ENCODE results near the gene FSIP1. TPM values are rescaled to one million over a fixed set of nuclear protein-coding genes. Genes with fewer than 3 reads are reported as not detected.

Gene FSIP1
- total RNA-seq, 2 donors from 2014 or later = 0.67 to 1.7 TPM

DNA sequence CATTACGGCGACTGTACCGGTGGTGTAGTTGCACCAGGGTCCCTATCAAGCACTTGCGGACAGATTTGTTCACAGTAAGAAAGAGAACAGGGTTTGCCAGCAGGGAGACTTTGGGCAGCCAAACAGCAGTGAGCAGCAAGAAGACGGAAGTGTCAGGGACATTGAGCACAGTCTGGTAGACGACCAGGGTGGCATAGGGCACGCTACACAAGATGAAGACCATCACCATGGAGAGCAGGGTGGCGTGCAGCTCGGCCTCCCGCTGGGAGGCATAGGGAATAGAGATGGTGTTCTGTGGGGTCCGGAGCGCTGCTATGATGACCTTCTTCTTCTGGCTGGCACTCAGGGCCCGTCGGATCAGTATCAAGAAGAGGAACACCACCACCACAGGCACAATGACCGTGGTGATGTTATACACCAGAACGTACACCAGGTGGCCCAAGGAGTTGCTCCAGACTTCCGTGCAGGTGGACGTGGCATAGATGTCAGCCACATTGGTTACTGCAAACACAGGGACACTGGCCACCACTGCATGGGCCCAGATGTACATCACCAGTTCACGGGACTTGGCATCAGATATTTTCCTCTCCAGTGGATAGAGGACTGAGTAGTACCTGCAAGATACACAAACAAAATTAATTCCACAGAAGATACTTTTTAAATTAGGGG, 19.1 kb upstream of the FSIP1 start:
- no peak for ATAC-seq
- Mint-ChIP-seq H3K4me3 (no peak overlapping the region), H3K4me1 (no peaks in the 10 kb centered on the region), H3K27me3 (peaks cover 67% of the 10 kb centered on the region), H3K36me3 (ENCODE audit: low read depth) (no peaks in the 10 kb centered on the region), H3K27ac (no peak overlapping the region)
- H3K9me3 ChIP-seq (ENCODE audit: control insufficient read depth, low read length, poor library complexity, severe bottlenecking) = no peaks in the 10 kb centered on the region
- no peak for DNase-seq

GRCh38 chr15:39799552-39800011, 16.9 kb upstream of the FSIP1 start:
- Mint-ChIP-seq H3K27ac (no peak overlapping the region), H3K4me1 (no peaks in the 10 kb centered on the region), H3K4me3 (no peak overlapping the region), H3K27me3 (peaks cover 81% of the 10 kb centered on the region), H3K36me3 (ENCODE audit: low read depth) (peaks cover 4% of the 10 kb centered on the region)
- ATAC-seq (no peak), DNase-seq (no peak)
- H3K9me3 ChIP-seq (ENCODE audit: control insufficient read depth, low read length, poor library complexity, severe bottlenecking) = no peaks in the 10 kb centered on the region

- Mint-ChIP-seq H3K4me3 (no peak overlapping the region), H3K36me3 (ENCODE audit: low read depth) (peaks cover 4% of the 10 kb centered on the region), H3K27ac (no peak overlapping the region), H3K27me3 (peaks cover 83% of the 10 kb centered on the region), H3K4me1 (no peaks in the 10 kb centered on the region)
- H3K9me3 ChIP-seq (ENCODE audit: control insufficient read depth, low read length, poor library complexity, severe bottlenecking) = no peaks in the 10 kb centered on the region
- DNase-seq (no peak), ATAC-seq (no peak)
Observed at GRCh38 chr15:39798382-39798781, 15.7 kb upstream of the FSIP1 start.

GRCh38 chr15:39797407-39797806, 14.8 kb upstream of the FSIP1 start:
- Mint-ChIP-seq H3K36me3 (ENCODE audit: low read depth) (peaks cover 4% of the 10 kb centered on the region), H3K4me1 (no peaks in the 10 kb centered on the region), H3K27ac (no peak overlapping the region), H3K4me3 (no peak overlapping the region), H3K27me3 (peaks cover 81% of the 10 kb centered on the region)
- ATAC-seq (no peak), DNase-seq (no peak)
- no peaks in the 10 kb centered on the region for H3K9me3 ChIP-seq (ENCODE audit: control insufficient read depth, low read length, poor library complexity, severe bottlenecking)

- H3K27ac Mint-ChIP-seq = no peak overlapping the region
- no peak for DNase-seq
Observed at GRCh38 chr15:39796601-39797000, 14.0 kb upstream of the FSIP1 start.

GRCh38 chr15:39795486-39795885, 12.8 kb upstream of the FSIP1 start:
- H3K27me3 Mint-ChIP-seq = peaks cover 63% of the 10 kb centered on the region
- peaks cover 4% of the 10 kb centered on the region for H3K36me3 Mint-ChIP-seq (ENCODE audit: low read depth)
- H3K9me3 ChIP-seq (ENCODE audit: control insufficient read depth, low read length, poor library complexity, severe bottlenecking) = no peaks in the 10 kb centered on the region
- H3K4me1 Mint-ChIP-seq = no peaks in the 10 kb centered on the region
- H3K27ac Mint-ChIP-seq = no peak overlapping the region
- ATAC-seq (no peak), DNase-seq (no peak)
- H3K4me3 Mint-ChIP-seq = no peak overlapping the region

More at GRCh38 chr15:39796601-39797000, 14.0 kb upstream of the FSIP1 start:
- no peaks in the 10 kb centered on the region for H3K4me1 Mint-ChIP-seq
- peaks cover 75% of the 10 kb centered on the region for H3K27me3 Mint-ChIP-seq
- H3K36me3 Mint-ChIP-seq (ENCODE audit: low read depth) = peaks cover 4% of the 10 kb centered on the region
- H3K9me3 ChIP-seq (ENCODE audit: control insufficient read depth, low read length, poor library complexity, severe bottlenecking) = no peaks in the 10 kb centered on the region
- H3K4me3 Mint-ChIP-seq = no peak overlapping the region
- no peak for ATAC-seq

DNA sequence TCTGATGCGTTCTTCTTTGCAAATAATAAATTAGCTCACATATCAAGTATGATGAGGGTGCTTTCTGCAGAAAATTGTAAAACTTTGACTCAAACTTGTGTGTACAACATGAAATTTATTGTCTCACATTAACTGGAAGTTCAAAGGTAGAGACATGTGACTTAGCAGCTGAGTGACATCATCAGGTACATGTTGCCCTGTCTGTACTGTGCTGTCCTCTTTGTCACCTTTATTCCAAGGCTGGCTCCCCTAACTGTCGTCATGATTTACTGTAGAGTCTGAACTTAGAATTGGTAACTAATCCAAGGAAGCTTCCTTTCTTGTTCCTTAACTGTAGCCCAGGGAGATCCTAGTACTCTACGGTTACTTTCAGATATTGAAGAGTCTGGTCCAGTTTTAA, 12.3 kb upstream of the FSIP1 start:
- no peaks in the 10 kb centered on the region for H3K9me3 ChIP-seq (ENCODE audit: control insufficient read depth, low read length, poor library complexity, severe bottlenecking)
- Mint-ChIP-seq H3K27me3 (peaks cover 58% of the 10 kb centered on the region), H3K4me1 (no peaks in the 10 kb centered on the region), H3K4me3 (no peak overlapping the region), H3K36me3 (ENCODE audit: low read depth) (peaks cover 4% of the 10 kb centered on the region), H3K27ac (no peak overlapping the region)
- no peak for DNase-seq
- no peak for ATAC-seq

DNA sequence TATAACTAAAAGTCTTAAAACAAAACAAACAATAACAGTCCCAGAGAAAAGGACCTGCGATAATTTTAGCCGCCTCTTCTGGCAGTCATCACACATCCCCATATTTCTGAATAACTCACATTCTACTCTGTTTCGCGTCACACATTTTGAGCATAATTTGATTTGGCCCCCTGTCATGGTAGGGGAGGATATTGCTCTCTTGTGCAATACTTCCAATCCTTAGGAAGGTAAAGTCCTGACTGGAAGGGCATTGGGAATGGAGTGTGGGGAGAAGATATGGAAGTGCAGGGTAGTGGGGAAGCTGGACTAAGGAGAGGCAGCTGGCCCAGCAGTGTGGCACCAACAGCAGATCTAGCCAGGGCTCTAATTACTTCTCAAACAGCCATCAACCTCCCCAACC, 11.3 kb upstream of the FSIP1 start:
- H3K9me3 ChIP-seq (ENCODE audit: control insufficient read depth, low read length, poor library complexity, severe bottlenecking) = no peaks in the 10 kb centered on the region
- ATAC-seq (no peak), DNase-seq (no peak)
- Mint-ChIP-seq H3K27ac (no peak overlapping the region), H3K4me3 (no peak overlapping the region), H3K27me3 (peaks cover 49% of the 10 kb centered on the region), H3K4me1 (no peaks in the 10 kb centered on the region), H3K36me3 (ENCODE audit: low read depth) (peaks cover 4% of the 10 kb centered on the region)

GRCh38 chr15:39792844-39793335, 10.2 kb upstream of the FSIP1 start:
- H3K4me1 Mint-ChIP-seq = no peaks in the 10 kb centered on the region
- no peak overlapping the region for H3K27ac Mint-ChIP-seq
- peaks cover 39% of the 10 kb centered on the region for H3K27me3 Mint-ChIP-seq
- H3K4me3 Mint-ChIP-seq = no peak overlapping the region
- no peaks in the 10 kb centered on the region for H3K9me3 ChIP-seq (ENCODE audit: control insufficient read depth, low read length, poor library complexity, severe bottlenecking)
- H3K36me3 Mint-ChIP-seq (ENCODE audit: low read depth) = peaks cover 4% of the 10 kb centered on the region
- ATAC-seq (no peak), DNase-seq (no peak)

DNA sequence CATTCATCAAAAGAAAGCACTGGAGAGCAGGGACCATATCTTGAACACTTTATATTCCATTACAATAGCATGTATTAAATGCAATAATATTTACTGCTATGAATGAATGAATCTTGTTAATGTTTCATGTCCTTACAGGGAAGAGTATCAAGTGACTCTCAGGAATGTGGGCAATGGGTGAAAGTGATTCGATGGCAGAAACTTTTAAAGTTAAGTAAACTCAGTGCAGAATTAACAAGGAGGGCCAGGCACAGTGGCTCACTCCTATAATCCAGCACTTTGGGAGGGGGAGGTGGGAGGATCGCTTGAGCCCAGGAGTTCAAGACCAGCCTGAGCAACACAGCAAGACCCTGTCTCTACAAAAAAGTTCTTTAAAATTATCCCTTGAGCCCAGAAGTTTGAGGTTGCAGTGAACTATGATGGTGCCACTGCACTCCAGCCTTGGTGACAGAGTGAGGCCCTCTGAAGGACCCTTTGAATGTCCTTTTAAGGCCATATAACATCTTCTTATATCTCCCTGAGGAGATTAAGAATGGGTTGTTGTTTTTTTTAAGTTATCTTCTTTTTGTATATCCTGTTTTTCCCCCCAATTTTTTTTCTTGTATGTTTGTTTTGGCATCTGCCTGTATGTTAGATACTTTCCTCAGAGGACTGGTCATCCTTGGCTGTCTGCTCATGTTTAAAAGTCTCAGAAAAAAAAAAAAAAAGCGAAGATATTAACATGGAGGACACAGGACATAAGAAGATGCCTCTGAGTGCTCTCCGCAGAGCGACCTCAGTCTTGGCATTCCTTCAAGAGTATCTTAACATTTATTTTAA, 9.6 kb upstream of the FSIP1 start:
- Mint-ChIP-seq H3K27me3 (peaks cover 32% of the 10 kb centered on the region), H3K4me1 (no peaks in the 10 kb centered on the region), H3K4me3 (no peak overlapping the region), H3K36me3 (ENCODE audit: low read depth) (peaks cover 4% of the 10 kb centered on the region), H3K27ac (no peak overlapping the region)
- H3K9me3 ChIP-seq (ENCODE audit: control insufficient read depth, low read length, poor library complexity, severe bottlenecking) = no peaks in the 10 kb centered on the region
- no peak for ATAC-seq
- DNase-seq = no peak

DNA sequence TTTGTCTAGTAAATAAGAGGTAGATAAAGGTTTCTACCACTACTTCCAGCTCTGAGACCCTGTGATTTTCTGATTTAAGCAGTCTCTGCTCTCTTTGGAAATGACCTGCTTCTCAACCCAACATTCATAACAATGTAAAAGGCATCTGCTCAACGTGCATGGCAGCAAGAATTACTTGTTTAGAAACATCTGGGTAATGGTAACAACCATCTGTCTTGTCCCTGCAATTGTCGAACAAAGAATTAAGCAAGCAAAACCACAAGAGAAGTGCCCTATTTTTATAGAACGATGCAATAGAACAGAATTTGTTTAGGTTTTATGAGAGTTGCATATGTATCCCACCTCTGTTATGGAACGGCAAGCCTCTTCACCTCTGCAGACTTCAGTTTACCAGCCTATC, 7.1 kb upstream of the FSIP1 start:
- H3K36me3 Mint-ChIP-seq (ENCODE audit: low read depth) = no peaks in the 10 kb centered on the region
- no peak overlapping the region for H3K4me3 Mint-ChIP-seq
- no peak overlapping the region for H3K27ac Mint-ChIP-seq
- no peak for DNase-seq
- no peaks in the 10 kb centered on the region for H3K9me3 ChIP-seq (ENCODE audit: control insufficient read depth, low read length, poor library complexity, severe bottlenecking)
- no peak for ATAC-seq
- H3K27me3 Mint-ChIP-seq = peaks cover 9% of the 10 kb centered on the region
- peaks cover 10% of the 10 kb centered on the region for H3K4me1 Mint-ChIP-seq

GRCh38 chr15:39788800-39789565, 6.3 kb upstream of the FSIP1 start:
- Mint-ChIP-seq H3K27ac (no peak overlapping the region), H3K4me3 (no peak overlapping the region), H3K36me3 (ENCODE audit: low read depth) (no peaks in the 10 kb centered on the region), H3K27me3 (peaks cover 2% of the 10 kb centered on the region), H3K4me1 (peaks cover 13% of the 10 kb centered on the region)
- ATAC-seq (no peak), DNase-seq (no peak)
- H3K9me3 ChIP-seq (ENCODE audit: control insufficient read depth, low read length, poor library complexity, severe bottlenecking) = no peaks in the 10 kb centered on the region

- no peaks in the 10 kb centered on the region for H3K27me3 Mint-ChIP-seq
- no peaks in the 10 kb centered on the region for H3K9me3 ChIP-seq (ENCODE audit: control insufficient read depth, low read length, poor library complexity, severe bottlenecking)
- peaks cover 3% of the 10 kb centered on the region for H3K36me3 Mint-ChIP-seq (ENCODE audit: low read depth)
- no peak overlapping the region for H3K4me3 Mint-ChIP-seq
- H3K27ac Mint-ChIP-seq = no peak overlapping the region
- peaks cover 22% of the 10 kb centered on the region for H3K4me1 Mint-ChIP-seq
- DNase-seq = no peak
- ATAC-seq = no peak
Observed at GRCh38 chr15:39788108-39788507, 5.5 kb upstream of the FSIP1 start.
